Tibial nerve (tissue), 4 donors: Measurements from ENCODE around the gene FCHSD2. TPM values are rescaled to one million over a fixed set of nuclear protein-coding genes. Genes with fewer than 3 reads are reported as not detected.
"Not testable (repeated sequence)": the region's sequence is repeated elsewhere in the genome, so short reads cannot be mapped to it uniquely, and the experiment has no call there.

Experiments
- DNase-seq, 2 donors: peaks; one replicate each; pipeline ENCODE4 v3.0.0-alpha.2; 2019; ENCODE audit warnings: low spot score in 2 of 2
- H3K27ac ChIP-seq, 4 donors: fragments of 200-600 bp; sonication (generic) in 3 of 4; one replicate each; pipeline ENCODE4 v1.5.1; 2017 to 2019; ENCODE audit warnings: mild to moderate bottlenecking in 1 of 4
- H3K27me3 ChIP-seq, 2 donors: fragments of 200-600 bp; sonication (generic) in 1 of 2; one replicate each; pipeline versions ENCODE4 v1.5.1 to v1.6.0; 2017 to 2019
- H3K36me3 ChIP-seq, 3 donors: fragments of 200-600 bp; sonication (generic); one replicate each; pipeline ENCODE4 v1.5.1; 2018 to 2019
- H3K4me1 ChIP-seq, 4 donors: fragments of 200-600 bp; sonication (generic) in 3 of 4; one replicate each; pipeline ENCODE4 v1.5.1; 2017 to 2019
- H3K4me3 ChIP-seq, 4 donors: fragments of 200-600 bp; sonication (generic) in 3 of 4; one replicate each; pipeline ENCODE4 v1.5.1; 2017 to 2019; ENCODE audit warnings: mild to moderate bottlenecking in 1 of 4, moderate library complexity in 1 of 4
- H3K9me3 ChIP-seq, 4 donors: fragments of 200-600 bp; sonication (generic) in 3 of 4; one replicate each; pipeline ENCODE4 v1.5.1; 2017 to 2019
- CTCF ChIP-seq, 5 experiments: fragments of 200-600 bp in 3 of 5; fragments of 450-650 bp in 2 of 5; sonication (generic) in 3 of 5; IDR thresholded peaks; one replicate each; pipeline ENCODE4 v1.5.1; 2016 to 2019; ENCODE audit warnings: antibody characterized with exemption in 5 of 5, mild to moderate bottlenecking in 3 of 5, moderate library complexity in 2 of 5
- EP300 ChIP-seq, 2 donors: sonication (generic); formaldehyde crosslinking; IDR thresholded peaks; one replicate each; pipeline ENCODE4 v1.6.1; 2017; ENCODE audit warnings: antibody characterized with exemption in 2 of 2, mild to moderate bottlenecking in 1 of 2
- POLR2A ChIP-seq, 2 donors: fragments of 450-650 bp; IDR thresholded peaks; one replicate each; pipeline ENCODE4 v1.6.1; 2017; ENCODE audit warnings: antibody characterized with exemption in 2 of 2, mild to moderate bottlenecking in 2 of 2, moderate library complexity in 2 of 2
- WGBS, 2 donors: methylation state at CpG; one replicate each; pipeline ENCODE4 v1.1.5; 2018; 5-methylcytosine and 5-hydroxymethylcytosine counted together
- total RNA-seq, 4 donors: library from RNA; depleted of rRNA; stranded (reverse); fragments of >200 nt; gene quantifications; one replicate each; pipeline ENCODE4 v1.1.0, GENCODE V29; 2016

FCHSD2 gene
- total RNA-seq, 4 donors from 2014 or later = 19.5 to 29.1 (median 22.8) TPM

DNA sequence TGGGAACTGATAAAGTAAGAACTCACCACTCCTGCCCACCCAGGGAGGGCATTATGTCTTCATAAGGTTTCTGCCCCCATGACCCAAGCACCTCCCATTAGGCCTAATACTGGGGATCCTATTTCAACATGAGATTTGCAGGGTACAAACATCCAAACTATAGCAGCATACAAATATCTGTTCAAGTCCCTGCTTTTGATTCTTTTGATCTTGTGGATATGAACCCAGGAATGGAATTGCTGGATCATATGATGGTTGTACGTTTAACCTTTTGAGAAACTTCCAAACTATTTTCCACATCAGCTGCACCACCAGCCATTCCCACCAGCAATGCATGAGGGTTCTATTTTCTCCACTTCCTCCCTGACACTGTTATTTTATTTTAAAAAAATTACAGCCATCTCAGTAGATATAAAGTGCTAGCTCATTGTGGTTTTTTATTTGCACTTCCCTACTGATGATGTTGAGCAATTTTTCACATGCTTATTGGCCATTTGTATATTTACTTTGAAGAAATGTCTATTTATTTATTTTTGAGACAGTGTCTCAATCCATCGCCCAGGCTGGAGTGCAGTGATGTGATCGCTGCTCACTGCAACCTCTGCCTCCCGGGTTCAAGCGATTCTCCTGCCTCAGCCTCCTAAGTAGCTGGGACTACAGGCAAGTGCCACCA lies 335.0 kb downstream of the FCHSD2 start:
- peak overlapping the region in 3 of 4 donors; percentile 45 to 84 (median 71) for H3K27ac ChIP-seq
- no peaks in the 10 kb centered on the region for H3K27me3 ChIP-seq
- no peak for DNase-seq
- TF ChIP-seq EP300 (IDR thresholded peaks at IDR 0.05) = peak in 1 of 2 donors; percentile 60
- no peak for TF ChIP-seq CTCF (IDR thresholded peaks at IDR 0.05)
- no peaks in the 10 kb centered on the region for H3K9me3 ChIP-seq
- no peak overlapping the region for H3K4me3 ChIP-seq
- H3K4me1 ChIP-seq = peaks cover 0 to 17% (median 5%) of the 10 kb centered on the region in 4 donors
- 59 to 71% methylated on average over 5 of the region's 5 CpGs for WGBS, 2 donors
- peaks cover 0 to 16% (median 0%) of the 10 kb centered on the region in 3 donors for H3K36me3 ChIP-seq

GRCh38 chr11:72806378-72806777 lies 335.7 kb downstream of the FCHSD2 start:
- peak overlapping the region in 2 of 4 donors; percentile 7 to 81 for H3K27ac ChIP-seq
- H3K9me3 ChIP-seq = not testable (repeated sequence)
- WGBS, 2 donors = 90 to 95% methylated on average over 1 of the region's 1 CpG

GRCh38 chr11:72805216-72805615 lies 336.9 kb downstream of the FCHSD2 start:
- Histone ChIP-seq H3K9me3 (no peaks in the 10 kb centered on the region), H3K27me3 (no peaks in the 10 kb centered on the region), H3K27ac (no peak overlapping the region), H3K36me3 (peaks cover 0 to 16% (median 0%) of the 10 kb centered on the region in 3 donors), H3K4me1 (peaks cover 0 to 8% (median 3%) of the 10 kb centered on the region in 4 donors), H3K4me3 (no peak overlapping the region)
- DNase-seq = no peak
- WGBS, 2 donors = 80 to 82% methylated on average over 6 of the region's 6 CpGs
- TF ChIP-seq EP300 (IDR thresholded peaks at IDR 0.05) = peak in 1 of 2 donors; percentile 21
- no peak for TF ChIP-seq POLR2A (IDR thresholded peaks at IDR 0.05)
- TF ChIP-seq CTCF (IDR thresholded peaks at IDR 0.05) = no peak

More at GRCh38 chr11:72806378-72806777, 335.7 kb downstream of the FCHSD2 start:
- peaks cover 0 to 16% (median 0%) of the 10 kb centered on the region in 3 donors for H3K36me3 ChIP-seq
- H3K4me3 ChIP-seq, H3K4me1 ChIP-seq, H3K27me3 ChIP-seq, DNase-seq: not testable (repeated sequence)

GRCh38 chr11:72802822-72803221 lies 339.3 kb downstream of the FCHSD2 start:
- Histone ChIP-seq H3K9me3 (no peaks in the 10 kb centered on the region), H3K27ac (no peak overlapping the region), H3K36me3 (peaks cover 0 to 3% (median 0%) of the 10 kb centered on the region in 3 donors), H3K4me3 (no peak overlapping the region), H3K4me1 (peaks cover 0 to 8% (median 3%) of the 10 kb centered on the region in 4 donors), H3K27me3 (no peaks in the 10 kb centered on the region)
- no peak for DNase-seq
- no peak for TF ChIP-seq POLR2A (IDR thresholded peaks at IDR 0.05)
- 79 to 92% methylated on average over 6 of the region's 6 CpGs for WGBS, 2 donors

DNA sequence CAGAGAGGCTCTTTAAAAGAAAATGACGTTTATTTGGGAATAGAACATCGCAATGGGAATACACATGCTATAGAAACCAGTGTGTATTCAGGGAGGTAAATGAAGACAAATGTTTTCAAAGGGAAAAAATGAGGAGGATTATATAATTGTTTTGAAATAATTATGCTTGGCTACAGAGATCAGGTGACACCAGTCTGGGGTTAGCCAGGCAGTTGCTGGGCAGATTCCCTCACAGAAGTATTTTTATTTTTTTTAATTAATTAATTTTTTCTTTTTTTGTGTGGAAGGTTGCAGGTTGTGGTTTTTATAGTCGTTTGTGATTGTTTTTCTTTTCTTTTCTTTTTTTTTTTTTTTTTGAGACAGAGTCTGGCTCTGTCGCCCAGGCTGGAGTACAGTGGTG lies 342.7 kb downstream of the FCHSD2 start:
- H3K9me3 ChIP-seq = no peaks in the 10 kb centered on the region
- no peak overlapping the region for H3K27ac ChIP-seq
- no peak overlapping the region for H3K4me3 ChIP-seq
- H3K36me3 ChIP-seq = peaks cover 0 to 3% (median 0%) of the 10 kb centered on the region in 3 donors
- peaks cover 0 to 4% (median 1%) of the 10 kb centered on the region in 4 donors for H3K4me1 ChIP-seq
- no peak for TF ChIP-seq EP300 (IDR thresholded peaks at IDR 0.05)
- TF ChIP-seq POLR2A (IDR thresholded peaks at IDR 0.05) = no peak
- DNase-seq = no peak
- no peaks in the 10 kb centered on the region for H3K27me3 ChIP-seq
- 60 to 68% methylated on average over 4 of the region's 4 CpGs for WGBS, 2 donors

GRCh38 chr11:72798361-72798760 lies 343.8 kb downstream of the FCHSD2 start:
- Histone ChIP-seq H3K4me1 (peaks cover 0 to 9% (median 5%) of the 10 kb centered on the region in 4 donors), H3K4me3 (no peak overlapping the region), H3K27me3 (no peaks in the 10 kb centered on the region), H3K9me3 (no peaks in the 10 kb centered on the region), H3K27ac (no peak overlapping the region), H3K36me3 (peaks cover 0 to 3% (median 0%) of the 10 kb centered on the region in 3 donors)
- 75 to 77% methylated on average over 4 of the region's 4 CpGs for WGBS, 2 donors
- no peak for DNase-seq
- TF ChIP-seq CTCF (IDR thresholded peaks at IDR 0.05) (no peak), EP300 (IDR thresholded peaks at IDR 0.05) (no peak), POLR2A (IDR thresholded peaks at IDR 0.05) (no peak)
